ENCODE results near the gene COL9A3.
A peak's percentile ranks its signal among the peaks of the same experiment; 100 is the strongest.

COL9A3 gene

GRCh38 chr20:62797671-62798532 is 18.9 kb upstream of the COL9A3 start:
- no peak for DNase-seq

GRCh38 chr20:62799036-62799435 is 17.8 kb upstream of the COL9A3 start:
- DNase-seq: no peak

DNA sequence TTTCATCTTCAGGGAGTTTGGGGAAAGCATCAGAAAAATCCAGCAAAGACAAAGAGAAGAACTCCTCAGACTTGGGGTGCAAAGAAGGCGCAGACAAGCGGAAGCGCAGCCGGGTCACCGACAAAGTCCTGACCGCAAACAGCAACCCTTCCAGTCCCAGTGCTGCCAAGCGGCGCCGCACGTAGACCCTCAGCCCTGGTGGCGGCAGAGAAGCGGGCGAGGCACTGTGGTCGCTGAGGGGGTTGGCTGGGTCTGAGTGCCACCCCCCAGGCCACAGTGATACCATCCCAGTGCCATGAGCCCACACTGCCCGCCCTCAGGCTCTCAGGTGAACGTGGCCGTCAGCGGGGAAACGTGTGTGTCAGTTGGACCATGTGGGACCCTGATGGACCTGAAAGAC is 17.4 kb upstream of the COL9A3 start:
- DNase-seq: no peak

GRCh38 chr20:62799873-62800272 is 17.0 kb upstream of the COL9A3 start:
- DNase-seq: no peak

DNA sequence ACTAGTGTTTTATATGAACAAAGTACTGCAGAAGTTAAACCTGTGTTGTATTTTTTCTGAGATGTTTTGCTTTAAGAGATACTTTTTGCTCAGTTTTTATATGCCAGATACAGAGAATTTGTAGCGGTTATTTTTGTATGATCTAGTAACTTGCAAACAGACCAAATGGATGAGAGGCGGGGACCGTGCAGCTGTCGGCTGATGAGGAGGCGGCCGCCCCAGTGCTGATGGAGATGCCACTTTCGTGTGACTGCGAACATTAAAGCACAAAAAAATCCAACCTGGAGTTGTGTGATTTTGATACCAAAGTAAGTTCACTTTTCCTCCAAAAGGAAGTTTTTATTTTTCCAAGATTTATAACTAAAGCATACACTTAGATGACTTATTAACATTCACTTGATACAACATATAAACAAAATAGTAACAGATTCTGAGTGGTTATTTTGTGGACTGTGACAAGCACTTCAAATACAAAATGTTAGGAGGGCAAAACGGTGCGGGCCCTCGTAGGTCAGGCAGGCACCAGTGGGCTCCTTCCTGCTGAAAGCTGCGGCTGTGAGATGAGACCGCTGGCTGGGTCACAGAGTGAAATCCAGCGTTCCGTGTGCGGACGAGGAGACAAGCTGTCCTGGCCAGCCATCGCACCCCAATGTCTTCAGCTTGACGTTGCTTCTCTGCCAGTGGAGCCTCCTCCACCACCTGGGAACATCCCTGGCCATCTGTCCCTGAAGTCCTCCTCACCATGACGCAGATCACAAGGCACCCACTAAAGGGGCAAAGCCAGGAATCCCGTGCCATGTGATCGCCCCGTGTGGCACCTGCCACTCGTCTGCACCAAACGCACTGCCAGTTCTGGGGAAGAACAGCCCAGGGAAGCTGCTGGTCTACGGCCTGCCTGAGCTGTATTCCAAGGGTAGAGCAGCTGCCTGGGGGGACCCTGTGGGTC is 16.3 kb upstream of the COL9A3 start:
- no peak for DNase-seq

DNA sequence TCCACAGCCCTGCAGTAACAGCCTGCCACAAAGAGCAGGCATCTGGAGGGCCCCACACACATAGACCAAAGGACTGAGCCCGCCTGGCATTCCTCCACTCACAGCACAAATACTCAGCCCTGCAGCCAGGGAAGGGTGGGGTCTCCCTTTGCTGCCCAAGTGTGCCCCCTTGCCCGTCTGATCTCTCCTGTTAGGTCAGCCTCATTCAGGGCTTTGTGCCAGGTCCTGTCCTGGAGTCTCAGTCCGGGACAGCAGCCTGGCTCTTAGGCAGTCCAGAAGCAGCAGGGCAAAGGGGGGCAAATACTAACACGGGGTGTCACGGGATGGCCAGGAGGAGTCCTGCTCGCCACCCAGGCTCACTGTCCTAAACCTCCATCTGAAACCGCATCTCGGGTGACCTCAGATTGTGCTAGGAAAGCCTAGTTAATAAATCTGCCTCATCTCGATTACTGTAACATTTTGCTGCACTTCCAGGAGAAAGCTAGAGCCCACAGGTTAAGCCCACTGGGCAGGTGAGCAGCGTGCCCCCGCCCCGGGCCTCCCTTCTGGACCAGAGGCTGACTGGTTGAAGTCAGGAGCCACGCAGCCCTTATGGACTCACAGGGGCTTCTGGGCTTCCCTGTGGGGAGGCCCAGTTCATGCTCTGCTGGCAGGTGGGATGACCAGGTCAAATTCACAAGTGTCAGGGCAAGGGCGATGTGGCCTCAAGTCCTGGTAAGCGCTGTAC is 15.4 kb upstream of the COL9A3 start:
- no peak for DNase-seq

GRCh38 chr20:62802026-62802712 is 14.7 kb upstream of the COL9A3 start:
- no peak for DNase-seq

GRCh38 chr20:62804021-62804626 is 12.7 kb upstream of the COL9A3 start:
- no peak for DNase-seq

- peak; percentile 60 for DNase-seq
Observed at GRCh38 chr20:62804627-62805154, 12.2 kb upstream of the COL9A3 start, which contains the start of gene OGFR. OGFR (plus strand) TSS chr20:62804835; CDS start chr20:62804860, 25 bp downstream.

DNA sequence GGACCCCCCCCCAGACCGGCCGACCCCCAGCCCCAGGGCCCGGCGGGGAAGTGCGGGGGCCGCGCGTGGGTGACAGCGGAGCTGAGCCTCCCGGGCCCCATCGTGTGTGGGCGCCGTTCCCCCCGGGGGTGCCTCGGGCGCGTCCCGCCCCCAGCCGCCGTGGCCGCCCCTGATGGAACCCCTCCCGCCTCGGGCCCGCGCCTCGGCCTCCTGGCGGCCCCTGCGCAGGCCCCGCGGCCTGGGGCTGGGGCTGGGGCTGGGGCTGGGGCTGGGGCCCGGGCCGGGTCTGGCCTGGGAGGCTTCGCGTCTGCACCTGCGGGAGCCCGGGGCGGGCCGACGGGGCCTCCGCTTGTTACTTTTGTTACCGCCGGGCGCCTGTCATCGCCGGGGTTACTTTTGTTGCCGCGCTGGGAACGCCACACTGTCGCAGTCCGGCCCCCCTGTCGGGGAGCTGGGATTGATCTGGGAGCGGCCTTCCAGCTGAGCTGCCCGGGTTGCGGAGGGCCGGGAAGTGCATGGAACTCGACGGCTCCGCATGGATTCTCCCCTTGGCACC is 11.6 kb upstream of the COL9A3 start:
- no peak for DNase-seq

DNA sequence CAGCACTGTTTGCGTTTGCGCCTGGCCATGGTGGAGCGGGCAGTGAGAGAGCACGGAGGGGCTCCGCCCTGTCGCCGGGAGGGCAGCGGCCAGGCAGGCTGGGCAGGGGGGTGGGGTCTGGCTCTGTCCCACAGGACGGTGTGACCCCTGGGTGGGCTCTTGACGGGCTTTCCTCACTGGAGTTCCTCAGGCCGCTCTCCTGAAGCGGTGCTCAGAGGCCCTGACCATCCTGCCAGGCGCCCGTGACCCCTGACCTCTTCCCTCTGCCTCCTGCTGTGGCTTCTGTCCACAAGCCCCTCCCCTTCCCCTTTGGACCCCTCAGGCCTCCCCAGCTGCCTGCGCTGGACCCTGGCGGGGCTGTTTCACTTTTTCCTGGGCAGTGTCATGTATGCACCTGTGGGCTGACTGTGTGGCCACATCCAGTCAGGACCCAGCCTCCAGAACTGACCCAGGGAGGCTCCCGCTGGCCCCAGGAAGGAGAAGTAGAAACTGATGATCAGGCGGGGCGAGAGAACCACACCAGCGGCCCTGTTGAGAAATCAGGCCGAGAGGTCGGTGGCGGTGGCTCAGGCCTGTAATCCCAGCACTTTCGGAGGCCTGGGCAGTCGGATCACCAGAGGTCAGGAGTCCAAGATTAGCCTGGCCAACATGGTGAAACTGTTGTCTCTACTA is 11.0 kb upstream of the COL9A3 start:
- no peak for DNase-seq

DNA sequence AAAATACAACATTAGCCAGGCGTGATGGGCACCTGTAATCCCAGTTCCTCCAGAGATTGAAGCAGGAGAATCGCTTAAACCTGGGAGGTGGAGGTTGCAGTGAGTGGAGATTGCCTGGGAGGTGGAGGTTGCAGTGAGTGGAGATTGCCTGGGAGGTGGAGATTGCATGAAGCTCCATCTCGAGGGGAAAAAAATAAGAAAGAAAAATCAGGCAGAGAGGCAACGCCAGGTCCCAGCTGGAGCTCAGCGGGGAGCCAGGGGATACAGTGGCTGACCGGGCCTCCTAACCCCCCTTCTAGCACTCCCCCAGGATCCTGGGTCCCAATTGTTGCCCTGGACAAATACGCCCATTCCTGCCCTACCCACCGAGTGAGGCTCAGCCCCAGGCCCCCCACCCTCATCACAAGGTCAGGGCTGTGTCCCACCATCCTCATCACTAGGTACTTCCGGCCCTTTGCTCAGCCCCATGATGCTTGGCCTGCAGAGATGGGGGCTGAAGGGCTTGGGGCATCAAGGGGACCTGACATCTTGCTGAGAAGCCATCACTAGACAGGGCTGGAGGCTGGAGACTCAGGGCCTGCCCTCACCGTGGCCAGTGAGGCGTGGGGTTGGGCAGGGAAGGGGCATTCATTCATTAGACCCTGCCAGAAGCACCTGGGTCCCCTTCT is 10.3 kb upstream of the COL9A3 start:
- DNase-seq: no peak

DNA sequence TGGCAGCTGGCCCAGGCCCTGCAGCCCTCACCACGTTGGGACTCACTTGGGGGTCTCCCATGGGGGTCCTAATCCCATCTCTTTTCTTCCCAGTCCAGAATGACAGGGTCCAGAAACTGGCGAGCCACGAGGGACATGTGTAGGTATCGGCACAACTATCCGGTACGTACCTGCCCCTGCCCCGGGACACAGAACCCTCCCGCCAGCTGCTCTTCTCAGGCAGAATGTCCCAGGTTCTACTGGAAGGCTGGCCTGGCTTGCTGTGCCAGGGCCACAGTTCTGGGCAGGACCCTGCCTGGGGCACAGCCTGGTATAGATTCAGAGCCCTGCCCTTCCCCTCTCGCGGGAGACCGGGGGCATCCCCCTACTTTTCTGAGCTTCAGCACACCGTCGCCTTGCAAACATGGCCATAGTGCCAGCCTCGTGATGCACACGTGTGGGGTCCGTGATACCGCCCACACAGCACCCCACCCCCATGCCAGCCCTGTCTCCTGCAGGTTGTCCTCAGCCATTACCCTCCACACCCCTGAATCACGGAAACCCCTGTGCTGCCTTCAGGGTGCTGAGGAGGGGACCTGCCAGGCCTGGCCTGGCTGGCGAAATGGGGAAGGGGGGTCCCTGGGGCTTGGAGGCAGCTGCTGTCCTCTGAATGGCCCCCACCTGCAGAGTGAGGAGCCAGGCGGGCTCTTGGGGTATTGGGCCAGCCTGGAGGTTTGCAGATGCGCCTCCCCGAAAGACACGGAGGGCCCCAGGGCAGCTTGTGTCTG is 9.2 kb upstream of the COL9A3 start:
- no peak for DNase-seq

DNA sequence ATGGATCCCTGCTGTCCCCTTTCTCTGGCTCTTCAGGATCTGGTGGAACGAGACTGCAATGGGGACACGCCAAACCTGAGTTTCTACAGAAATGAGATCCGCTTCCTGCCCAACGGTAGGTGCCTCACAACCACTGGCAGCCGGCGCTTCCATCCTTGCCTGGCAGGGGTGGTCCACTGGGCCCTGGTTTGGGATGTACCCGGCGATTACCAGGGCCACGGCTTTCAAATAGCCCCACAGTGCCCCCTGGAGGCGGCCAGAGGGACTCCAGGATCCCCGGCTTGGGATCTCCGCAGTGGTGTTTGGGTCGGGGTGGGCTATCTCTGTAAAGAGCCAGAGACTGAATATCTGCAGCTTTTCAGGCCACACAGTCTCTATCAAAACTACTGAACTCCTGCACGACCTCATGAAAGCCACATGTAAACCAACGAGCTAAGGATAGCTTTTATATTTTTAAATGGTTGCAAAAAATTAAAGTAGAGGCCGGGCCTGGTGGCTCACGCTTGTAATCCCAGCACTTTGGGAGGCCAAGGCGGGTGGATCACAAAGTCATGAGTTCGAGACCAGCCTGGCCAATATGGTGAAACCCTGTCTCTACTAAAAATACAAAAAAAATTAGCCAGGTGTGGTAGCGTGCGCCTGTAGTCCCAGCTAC is 8.5 kb upstream of the COL9A3 start:
- DNase-seq: peak; percentile 56

DNA sequence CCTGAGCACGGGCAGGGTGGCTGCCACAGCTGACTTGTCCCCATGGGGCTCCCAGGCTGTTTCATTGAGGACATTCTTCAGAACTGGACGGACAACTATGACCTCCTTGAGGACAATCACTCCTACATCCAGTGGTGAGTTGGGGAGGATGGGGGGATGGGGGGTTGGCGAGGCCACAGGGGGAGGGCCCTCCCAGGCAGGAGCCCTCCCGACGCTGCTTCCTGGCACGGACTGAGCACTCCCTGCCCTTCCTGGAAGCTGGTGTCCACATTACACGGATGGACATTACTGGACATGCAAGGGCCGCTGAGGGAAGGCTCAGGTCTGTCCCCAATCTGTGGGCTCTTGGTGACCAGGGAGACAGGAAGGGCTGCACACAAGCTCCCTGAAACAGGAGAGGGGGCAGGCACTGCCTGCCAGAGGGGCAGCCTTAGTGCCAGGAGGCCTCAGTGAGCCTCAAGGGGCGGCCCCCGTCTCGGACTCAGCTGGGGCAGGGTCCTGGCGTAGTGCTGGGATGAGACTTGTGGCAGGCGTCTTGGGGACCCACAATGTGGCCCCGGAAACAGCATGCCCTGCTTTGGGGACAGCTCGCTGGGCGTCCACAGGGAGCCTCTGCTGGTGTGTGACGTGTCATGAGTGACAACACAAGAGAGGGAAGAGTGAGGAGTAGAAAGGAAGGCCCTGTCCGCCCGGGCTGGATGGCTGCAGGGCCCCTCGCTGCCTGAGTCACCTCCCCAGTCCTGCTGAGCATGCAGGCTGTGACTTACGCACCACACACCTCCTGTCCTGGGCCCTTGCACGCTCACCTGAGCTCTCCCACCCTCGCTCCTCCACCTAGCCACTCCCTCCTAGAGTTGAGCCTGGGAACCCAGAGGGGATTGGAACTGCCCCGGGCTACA is 7.1 kb upstream of the COL9A3 start:
- no peak for DNase-seq

DNA sequence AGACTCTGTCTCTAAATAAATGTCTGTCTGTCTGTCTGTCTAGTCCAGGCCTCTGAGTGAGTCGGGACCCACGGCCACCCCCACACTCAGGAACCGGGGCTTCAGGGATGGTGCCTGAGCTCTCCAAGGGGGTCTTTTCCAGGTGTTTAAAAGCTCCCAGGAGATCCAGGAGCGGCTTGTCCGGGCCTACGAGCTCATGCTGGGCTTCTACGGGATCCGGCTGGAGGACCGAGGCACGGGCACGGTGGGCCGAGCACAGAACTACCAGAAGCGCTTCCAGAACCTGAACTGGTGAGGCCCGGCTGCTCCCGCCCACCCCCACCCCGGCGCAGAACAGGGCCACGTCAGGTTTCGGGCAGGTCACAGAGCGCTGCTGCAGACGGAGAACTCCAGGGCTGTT is 5.5 kb upstream of the COL9A3 start:
- DNase-seq: no peak

- DNase-seq: no peak
Observed at GRCh38 chr20:62811720-62812119, 5.1 kb upstream of the COL9A3 start.
